COLO668 (cell line): ENCODE data around the gene C3orf20.
"Not testable (repeated sequence)": the region's sequence is repeated elsewhere in the genome, so short reads cannot be mapped to it uniquely, and the experiment has no call there.

Experiments used
- DNase-seq: peaks from one replicate; lab custom pipeline; 2025; ENCODE audit not compliant: unreplicated experiment; lab: John Stamatoyannopoulos, UW

Gene C3orf20

DNA sequence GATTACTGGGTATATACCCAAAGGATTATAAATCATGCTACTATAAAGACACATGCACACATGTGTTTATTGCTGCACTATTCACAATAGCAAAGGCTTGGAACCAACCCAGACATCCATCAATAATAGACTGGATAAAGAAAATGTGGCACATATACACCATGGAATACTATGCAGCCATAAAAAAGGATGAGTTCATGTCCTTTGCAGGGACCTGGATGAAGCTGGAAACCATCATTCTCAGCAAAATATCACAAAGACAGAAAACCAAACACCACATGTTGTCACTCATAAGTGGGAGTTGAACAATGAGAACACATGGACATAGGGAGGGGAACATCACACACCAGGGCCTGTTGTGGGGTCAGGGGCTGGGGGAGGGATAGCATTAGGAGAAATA, 78.0 kb downstream of the C3orf20 start:
- not testable (repeated sequence) for DNase-seq

DNA sequence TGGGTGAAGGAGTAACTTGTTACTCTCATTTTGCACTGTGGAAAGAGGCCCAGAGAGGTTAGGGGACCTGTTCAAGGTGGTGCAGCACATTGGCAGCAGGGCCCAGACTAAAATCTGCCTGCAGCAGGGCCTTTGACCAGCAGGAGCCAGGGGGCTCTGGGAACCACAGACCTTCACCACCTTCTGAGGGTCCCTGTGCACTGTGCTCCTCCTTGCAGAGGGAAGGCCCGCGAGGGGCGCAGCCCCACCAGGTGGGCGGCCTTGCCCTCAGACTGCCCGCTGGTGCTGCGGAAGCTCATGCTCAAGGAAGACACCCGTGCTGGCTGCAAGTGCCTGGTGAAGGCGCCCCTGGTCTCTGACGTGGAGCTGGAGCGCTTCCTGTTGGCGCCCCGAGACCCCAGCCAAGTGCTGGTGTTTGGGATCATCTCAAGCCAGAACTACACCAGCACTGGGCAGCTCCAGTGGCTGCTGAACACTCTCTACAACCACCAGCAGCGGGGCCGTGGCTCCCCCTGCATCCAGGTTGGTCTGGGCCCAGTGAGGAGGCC, 82.3 kb downstream of the C3orf20 start:
- DNase-seq, result no peak

DNA sequence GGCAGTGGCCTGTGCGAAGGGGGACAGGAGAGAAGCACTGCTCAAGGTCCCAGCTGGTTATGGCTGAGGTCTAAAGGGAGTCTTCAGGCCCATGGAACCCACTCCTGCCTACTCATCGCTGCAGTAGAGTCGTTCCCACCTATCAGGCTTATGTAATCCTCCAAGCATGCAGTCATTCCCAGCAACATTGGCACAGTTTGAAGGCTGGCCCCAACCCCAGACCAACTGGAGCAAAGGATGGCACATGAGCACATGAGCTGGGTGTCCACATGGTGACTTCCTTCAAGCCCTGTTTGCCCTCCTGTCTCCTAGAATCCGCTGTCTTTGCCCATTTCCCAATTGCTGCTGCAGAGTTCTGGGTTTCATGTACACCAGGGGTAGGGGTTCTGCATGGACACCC, 83.4 kb downstream of the C3orf20 start:
- DNase-seq, result no peak

DNA sequence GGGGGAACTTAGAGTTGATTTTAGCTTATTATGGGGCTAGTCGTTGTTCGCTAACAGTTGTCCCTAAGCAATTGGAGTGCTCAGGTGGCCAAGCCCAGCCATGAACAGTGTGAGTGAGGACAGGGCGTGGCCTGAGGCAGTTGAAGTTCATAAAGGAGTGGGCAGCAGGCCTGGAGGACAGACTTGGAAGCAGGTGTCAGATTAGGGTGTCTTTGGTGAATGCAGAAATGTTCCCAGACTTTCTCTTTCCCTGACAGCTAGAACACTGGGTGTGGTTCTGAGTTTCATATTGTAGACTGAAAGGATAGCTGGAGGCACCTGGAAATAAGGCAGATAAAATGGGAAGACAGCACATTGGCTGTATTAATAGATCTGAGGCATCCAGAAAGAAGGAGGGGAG, 84.0 kb downstream of the C3orf20 start:
- DNase-seq, result no peak

DNA sequence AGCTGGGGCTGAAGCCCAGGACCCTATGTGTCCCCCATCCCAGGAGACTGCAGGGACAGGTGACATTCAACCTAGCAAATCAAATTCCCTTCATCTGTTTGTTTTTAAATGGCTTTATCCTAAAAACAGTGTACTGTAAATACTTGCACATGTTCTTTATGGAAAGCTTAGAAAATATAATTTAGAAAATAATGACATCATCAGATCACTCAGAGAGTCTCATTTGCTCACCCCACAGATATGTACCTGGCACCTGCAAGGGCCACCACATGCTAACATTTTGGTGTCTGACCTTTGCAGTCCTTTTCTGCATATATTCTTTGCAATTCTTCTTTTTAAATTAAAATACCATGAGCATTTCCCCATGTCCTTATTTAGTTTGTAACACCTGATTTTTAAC, 85.2 kb downstream of the C3orf20 start:
- no peak for DNase-seq

DNA sequence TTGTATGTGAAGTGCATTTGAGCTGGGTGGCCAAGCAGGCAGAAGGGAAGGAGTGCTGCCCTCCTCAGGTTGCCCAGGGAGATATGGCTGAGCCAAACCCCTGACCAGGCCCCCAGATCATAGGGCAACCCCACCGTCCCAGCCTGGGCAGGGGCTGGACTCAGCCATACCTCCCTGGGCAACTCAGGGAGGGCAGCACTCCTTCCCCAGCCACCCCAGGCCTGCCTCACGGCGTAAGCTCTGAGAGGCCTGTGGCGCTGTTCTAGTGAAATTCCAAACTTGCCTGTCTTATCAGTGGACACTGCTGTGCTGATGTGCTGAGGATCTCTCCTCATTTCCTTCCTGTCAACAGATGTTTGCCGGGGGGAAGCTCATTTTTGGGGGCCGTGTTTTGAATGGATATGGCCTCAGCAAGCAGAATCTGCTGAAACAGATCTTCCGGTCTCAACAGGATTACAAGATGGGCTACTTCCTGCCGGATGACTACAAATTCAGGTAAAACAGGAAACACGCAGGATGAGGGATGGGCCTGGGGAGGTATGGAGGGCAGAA, 86.3 kb downstream of the C3orf20 start:
- DNase-seq, result no peak

DNA sequence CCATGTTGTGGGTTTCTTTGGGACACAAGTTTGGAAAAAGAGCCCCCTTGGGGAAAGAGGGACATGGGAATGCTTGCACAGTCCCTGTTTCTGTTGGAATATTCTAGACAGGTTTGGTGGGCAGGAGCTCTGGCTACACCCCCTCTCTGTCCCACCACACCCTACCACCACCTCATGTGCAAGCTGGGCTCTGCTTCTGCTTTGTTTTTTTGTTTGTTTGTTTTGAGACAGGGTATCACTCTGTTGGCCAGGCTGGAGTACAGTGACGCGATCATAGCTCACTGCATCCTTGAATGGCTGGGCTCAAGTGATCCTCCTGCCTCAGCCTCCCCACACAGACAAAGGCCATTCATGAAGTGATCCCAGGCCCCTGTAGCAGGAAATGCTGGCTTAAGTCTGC, 86.9 kb downstream of the C3orf20 start:
- DNase-seq, result no peak

DNA sequence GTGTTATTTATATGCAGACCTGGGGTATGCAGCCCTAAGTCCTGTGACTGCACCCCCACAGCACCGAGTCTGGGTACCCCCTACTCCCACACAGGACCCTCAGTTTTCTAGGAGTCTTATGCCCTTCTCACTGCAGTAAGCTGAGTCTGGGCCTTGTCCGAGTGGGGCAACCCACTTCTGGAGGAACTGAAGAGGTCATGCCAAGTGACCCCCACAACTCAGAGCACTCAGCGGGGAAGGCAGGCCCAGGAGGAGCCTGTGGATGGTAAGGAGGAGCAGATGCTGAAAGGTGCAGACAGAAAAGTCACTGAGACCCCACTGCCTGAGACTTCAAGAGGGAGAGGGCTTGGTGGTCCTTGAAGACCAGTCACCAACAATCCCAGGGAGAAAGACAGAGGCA, 87.8 kb downstream of the C3orf20 start:
- DNase-seq, result no peak

DNA sequence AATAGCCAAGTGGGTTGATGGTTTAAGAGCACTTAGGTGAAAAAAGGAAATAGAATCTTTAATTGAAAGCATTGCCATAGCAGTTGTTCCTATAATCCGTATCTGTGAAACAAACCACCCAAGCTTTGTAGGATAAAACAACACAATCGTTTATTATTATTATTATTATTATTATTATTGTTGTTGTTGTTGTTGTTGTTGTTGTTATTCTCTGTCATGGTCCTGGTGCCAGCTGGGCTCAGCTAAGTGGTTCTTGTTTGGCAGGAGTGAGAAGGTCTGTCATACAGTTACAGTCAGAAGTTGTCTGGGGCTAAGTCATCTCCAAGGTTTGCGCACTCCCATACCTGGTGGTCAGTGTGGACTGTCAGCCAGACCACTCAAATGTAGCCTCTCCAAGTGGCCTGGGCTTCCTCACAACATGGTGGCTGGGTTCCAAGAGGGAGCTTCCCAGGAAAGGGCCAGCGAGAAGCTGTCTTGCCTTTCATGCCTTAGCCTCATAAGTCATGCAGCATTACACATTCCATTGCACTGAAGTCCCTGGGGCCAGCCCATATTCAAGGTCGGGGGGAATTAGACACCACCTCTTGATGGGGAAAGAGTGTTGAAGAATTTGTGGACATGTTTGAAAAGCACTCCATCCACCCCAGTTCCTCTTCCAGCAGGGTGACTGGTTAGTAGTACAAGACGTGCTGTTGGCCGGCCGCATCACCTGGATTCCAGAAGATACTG, 89.6 kb downstream of the C3orf20 start:
- DNase-seq, result no peak

DNA sequence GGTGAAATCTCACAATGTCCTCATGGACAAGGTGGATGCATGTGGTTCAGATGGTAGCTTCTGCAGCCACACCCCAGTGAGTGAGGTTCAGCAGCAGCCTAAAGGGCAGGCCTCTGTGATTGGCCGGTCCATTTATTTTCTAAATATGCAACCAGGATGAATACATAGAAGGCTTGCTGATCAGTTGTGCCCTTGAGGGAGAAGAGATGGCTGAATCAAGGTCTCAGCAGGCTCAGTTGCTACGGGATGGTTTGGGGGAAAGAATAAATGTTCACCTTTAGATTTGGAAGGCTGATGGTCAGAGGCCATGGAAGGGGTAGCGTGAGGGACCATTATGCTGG, 90.1 kb downstream of the C3orf20 start:
- no peak for DNase-seq

DNA sequence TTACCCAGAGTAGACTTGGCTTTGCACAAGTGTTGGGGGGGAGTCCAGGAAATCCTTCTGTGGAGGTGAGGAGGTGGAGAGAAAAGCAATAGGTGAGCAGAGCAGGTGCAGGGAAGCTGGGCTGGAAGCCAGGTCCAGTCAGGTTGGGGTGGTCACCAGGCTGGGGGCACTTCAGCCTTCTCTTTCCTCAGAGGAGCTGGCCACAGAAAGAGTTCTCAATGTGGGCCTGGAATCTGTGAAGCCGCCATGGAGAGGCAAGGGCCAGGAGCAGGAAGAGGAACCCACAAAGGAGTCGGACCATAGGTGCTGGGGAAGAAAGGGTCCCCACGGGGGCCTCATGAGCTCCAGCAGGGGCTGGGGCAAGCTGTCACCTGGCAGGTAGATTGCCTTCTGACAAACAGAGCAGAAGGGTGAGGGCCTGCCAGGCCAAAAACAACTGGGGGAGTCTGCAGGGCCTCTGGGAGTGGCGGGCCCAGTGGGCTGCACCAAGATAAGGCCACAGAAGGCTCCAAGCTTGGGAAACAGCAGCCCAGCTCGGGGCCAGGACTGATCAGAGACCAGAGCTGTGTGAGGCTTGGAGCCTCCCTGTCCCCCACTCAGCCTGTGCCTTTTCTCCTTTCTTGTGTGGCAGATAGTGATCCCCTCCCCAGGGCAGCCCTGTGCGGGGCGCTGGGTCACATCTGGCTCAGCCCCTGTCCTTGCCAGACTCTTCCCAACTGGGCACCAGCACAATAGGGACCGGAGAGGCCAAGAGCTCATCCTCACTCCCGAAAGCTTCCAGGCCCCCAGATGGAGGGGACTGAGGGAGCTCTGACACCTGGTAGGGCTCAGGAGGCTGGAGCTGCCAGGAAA, 90.9 kb downstream of the C3orf20 start:
- DNase-seq, result no peak

DNA sequence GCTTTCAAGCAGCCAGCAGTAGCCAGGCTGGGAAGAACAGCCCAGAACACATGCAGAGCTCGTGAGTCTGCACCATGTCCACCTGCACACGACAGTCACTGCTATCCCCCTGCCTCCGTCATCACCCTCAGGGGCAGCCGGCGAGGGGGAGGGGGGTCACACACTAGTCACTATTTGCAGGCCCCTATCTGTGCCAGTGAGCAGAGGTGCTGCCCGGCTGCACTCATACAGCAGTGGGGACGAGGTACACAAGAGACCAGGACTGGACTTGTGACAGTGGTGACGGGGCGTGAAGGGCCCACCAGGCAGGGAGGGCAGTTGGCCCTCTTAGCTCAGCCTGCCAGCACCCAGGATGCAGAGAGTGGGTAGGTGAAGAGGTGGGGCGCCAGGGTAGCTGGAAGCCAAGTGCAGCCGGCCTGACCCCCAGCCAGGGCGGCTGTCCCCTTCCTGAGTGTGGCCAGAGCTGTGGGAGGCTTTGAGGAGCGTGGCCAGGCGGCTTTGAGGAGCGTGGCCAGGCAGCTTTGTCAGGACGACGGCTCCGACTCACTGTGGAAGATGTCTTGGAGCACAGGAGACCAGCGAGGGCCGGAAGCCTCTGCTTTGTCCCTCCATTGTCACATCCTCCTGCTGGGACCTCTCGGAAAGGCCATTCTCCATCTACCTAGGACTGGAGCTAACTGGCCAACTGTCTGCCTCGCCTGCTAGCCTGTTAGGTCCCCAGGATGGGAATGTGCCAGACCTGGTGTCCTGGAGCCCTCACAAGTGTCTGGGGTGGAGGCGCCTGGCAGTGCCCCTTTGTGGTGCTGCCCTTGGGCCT, 91.7 kb downstream of the C3orf20 start:
- no peak for DNase-seq

DNA sequence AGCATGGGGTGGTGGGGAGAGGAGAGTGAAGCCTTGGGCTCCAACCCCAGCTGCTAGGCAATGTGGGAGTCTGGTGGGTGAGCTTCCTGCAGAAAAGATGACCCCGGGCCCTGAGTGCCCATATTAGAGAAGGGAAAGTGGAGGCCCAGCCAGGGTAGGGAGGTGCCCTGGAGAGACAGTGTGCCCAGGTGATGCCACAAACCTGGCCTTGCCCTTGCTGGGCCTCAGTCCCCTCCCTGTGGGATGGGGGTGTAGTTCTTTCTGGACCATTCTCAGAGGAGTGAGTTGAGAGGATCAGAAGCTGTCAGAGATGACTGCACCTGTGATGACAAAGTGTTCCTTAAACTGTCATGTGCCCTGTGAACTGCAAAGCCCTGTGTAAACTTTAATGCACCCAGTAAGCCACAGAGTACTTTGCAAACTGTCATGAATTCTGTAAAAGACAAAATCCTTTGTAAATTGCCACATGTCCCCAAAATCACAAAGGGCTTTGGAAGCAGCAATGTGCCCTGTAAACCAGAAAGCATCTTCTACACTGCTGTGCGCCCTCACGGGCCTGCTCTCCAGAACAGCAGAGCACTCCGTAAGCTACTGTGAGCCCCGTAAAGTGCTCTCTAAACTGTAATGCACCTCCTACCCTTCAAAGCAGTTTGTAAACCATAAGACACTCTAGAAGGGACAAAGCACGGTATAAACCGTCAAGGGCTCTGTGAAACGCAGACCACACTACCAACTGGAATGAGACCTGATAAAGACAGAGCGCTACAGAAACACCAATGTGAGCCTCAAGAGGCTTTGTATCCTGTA, 92.5 kb downstream of the C3orf20 start:
- DNase-seq, result no peak

DNA sequence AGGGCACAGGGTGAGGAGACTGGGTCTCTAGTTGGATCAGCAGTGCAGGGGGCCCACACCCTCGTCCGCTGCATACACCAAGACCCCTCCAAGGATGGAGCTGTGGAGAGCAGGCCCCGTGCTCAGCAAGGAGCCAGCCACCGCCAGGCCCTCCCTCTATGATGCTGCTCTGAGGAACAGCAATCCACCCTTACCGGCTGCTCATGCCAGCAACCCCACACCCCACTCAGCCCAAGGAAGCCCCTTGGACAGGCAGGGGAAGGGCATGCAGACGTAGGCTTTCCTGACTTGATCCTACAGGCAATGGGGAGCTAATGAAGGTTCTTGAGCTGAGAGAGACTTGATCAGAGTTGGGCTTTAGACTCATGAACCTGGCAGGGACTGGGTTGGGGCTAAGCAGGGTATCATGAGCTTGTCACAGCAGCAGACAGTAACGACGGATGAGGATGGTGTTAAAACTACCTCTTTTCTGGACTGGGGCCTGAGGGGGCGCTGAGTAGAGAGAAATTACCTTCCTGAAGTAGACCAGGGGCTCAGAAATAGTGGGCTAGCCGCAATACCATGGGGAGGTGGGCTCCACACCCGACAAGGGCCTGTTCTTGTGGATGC, 93.3 kb downstream of the C3orf20 start:
- DNase-seq, result no peak

DNA sequence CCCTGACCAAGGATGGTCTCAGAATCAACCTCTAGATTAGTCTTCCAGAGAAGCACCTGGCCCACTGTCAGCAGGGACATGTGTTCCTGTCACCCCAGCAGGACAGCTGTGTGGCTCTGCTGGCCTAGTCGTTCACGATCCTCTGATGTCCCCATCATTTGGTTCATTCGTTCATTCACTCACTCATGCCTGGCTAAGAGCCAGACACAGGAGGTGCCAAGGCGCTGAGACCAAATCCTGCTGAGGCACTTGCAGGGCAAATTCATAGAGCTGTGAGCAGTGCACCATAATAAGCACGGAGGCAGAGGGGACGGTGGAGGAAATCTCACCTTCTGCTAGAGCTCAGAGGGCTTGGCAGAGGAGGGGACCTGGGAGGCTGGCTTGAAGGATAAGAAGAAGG, 93.9 kb downstream of the C3orf20 start:
- no peak for DNase-seq

DNA sequence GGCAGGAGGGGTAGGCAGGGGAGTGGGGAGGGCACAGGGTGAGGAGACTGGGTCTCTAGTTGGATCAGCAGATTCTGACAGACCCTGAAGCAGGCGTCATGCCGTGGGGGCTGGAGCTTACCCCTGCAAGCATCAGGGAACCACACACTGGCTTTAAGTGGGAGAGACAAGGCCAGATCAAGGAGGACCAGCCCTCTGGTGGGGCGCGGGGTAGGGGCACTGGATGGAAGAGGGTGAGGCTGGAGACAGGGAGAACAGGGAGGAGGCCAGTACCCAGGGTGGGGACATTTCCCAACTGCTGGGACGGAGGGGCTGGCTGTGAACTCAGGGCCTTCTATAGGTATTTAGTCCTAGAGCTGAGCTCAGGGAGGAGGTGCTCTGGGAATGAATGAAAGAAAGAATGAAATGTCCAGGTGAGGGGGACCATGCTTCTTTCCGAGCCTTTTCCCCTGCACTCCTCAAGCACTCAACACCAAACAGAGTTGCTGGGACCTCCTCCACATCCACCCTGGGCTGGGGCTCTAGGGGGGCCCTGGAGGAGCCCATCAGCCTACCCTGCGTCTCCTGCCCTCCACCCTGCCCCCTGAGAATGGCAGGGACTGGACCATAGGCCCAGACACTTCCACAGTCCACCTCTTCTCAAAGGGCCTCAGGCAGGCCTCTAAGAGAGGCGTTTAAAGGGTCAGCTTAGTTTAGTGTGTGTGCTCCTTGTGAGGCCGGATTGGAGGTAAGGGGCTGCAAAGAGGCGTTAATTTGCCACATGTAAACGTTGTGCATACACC, 94.8 kb downstream of the C3orf20 start:
- no peak for DNase-seq

DNA sequence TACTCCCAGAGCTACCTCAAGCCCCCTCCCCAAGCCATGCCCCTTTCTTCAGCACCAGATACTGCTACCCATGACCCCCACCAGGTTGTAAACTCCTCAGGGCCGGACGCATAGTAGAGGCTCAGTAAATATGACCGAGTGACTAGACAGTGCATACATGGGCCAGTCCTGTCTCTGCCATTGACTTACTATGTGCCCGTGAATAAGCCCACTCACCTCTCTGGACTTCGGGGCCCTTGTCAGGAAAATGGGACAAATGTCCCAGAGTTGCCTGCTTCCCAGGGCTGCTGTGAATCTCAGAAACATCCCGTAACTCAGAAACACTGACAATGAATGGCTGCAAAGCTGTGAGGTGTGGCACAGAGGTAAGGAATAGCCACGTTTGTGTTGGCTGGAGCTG, 95.7 kb downstream of the C3orf20 start:
- no peak for DNase-seq

DNA sequence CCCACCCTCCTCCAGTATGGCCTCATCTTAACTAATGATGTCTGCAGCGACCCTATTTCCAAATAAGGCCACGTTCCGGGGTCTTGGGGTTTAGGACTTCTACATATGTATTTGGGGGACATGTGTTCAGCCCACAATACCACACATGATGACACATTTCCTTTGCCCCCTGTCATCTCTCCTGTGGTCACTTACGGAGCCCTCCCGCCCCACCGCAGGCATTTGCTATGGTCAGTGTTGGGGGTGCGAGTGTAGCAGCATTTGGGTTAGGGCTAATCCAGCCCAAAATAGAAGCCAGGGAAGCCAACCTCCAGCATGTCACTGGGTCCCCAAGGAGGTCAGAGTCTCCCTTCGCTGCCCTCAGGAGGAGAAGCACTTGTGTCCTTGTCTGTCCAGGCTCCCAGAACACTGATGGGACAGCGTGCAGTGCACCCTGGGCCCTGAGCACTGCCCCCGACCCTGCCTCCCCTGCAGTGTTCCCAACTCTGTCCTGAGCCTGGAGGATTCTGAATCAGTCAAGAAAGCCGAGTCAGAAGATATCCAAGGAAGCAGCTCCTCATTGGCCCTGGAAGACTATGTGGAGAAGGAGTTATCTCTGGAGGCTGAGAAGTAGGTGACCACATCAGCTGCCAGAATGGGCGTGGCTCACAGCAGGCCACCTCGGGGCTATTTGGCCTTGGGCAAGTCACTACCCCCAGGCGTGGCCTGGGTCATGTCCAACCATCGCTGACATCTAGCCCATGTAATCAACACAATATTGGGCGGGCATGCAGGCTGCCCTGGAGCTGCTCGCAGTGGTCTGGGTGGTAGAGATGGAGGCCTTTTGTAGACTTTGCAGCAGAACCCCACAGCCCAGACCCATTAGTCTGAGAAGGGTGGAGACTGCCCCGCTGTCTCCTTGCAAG, 96.9 kb downstream of the C3orf20 start:
- DNase-seq, result no peak
